Activated T-cell treated with anti-CD3 and anti-CD28 coated beads, Interleukin-2, amount 50 U/mL, for 48 hours (primary cell): ENCODE results near the gene CHSY1.
A peak's percentile ranks its signal among the peaks of the same experiment; 100 is the strongest.

Experiments used
- DNase-seq, 2 experiments: peaks; one replicate each; pipeline ENCODE4 v3.0.0-alpha.2; 2020

Gene CHSY1

DNA sequence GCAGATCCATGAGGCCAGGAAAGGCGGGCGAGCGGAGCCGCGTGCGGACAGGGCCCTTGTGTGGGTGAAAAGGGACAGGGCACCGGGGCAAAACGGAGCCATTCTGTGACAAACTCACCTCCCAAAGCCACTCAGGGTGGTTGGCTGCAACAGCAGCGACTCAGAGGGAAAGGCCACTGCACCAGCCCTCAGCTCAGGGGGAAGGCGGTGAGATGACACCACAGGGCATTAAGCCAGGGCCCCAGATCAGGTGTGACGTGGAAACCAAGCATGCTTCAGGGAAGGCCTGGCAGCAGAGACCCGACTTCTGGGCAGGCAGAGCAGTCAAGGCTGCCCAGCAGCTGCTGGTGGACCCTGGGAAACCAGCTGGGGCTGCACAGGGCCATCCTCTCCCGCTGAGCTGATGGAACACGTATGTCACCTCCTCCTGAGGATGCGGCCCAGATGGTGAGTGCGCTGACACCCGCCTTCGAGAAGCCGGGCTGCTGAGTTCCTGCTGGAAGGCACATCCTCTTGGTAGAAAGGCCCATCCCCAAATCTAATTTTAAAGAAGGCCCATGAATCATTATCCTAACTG lies 82.3 kb downstream of the CHSY1 start:
- DNase-seq: no peak

DNA sequence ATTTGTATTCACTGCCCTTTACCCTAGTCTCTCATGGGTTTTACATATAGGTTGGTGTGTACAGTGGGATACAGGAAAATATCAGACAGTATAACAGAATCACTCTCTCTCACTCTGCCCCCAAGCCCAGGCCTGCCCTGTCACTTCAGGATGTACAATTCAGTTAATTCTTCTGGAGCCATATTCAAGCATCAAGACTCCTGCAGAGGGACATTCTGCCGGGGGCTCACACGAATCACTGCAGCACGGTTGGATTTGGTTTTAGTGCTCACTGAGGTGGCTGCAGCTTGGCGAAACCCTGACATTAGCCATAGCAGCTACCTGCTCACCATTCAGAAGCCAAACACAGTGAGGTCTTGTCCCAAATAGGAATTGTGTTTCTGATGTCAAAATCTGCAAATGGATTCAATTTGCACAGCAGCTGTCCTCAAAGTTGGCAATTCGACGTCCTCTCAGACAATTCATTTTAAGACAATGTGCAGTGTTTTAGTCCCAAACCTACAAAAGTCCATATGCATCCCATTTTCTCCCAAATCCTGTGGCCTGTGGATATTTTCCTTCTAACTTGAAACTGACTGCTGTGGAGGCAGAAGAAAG lies 82.9 kb downstream of the CHSY1 start:
- DNase-seq: no peak

DNA sequence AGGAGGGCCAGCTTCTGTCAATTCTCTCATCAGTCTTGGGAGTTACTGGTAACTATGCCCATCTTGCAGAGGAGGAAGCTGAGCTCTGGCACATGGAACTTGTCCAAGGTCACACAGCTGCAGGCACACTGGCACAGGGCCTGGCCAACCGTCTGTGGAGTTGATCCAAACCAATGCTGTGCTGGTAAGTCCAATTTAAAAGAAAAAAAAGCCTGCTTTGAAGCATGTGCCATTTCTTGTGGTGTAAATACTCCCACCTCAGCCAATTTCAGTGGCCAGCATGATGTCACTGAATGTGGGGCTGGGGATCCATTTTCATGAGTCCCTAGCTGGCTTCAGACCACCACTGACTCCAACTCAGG lies 83.4 kb downstream of the CHSY1 start:
- no peak for DNase-seq

DNA sequence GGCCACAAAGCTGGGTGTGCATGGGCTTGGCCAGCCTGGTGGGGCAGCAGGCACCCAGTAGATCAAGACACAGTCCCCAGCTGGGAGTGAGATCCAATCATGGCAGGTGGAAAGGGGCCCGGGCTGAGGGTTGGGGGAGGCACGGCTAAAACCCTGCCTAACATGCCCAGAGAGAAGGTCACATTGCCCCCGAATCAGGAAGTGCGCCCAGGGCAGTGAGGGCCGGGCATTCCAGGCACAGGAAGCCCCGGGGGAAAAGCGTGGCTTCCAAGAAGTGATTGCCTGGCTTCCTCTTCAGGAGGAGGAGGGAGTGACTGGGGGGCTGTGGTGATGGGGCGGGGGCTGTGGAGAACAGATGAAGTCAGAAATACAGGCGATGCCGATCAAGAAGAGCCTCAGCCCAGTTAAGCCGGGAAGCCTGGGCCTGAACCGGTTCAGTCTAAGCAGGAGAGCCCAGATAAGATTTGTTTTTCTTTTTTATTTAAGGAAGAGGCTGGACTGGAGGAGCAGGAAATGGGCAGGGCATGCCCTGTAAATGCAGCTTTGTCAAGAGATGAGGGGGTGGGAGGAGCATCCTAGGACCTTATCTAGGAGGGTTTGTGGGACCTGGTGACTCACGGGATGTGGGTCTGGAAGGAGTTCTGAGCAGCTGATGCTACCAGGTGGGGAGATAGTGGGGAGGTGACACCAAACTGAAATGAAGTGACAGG lies 83.9 kb downstream of the CHSY1 start:
- DNase-seq: peak; percentile 75 to 80

DNA sequence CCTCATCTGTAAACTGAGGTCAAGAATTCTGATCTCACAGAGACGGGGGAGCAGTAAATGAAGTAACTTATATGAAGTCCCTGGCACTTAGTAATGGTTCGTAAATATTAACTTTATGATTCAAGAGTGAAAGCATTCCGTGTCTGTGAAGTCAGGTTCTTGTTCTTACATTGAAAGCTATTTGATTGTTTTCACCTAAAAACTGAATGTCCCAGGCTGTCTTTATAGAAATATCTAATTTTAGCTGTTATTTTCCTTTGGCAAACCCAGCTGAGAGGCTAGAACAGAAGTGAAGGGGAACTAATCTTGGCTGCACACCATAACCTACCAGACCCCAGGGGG lies 84.5 kb downstream of the CHSY1 start:
- DNase-seq: no peak

DNA sequence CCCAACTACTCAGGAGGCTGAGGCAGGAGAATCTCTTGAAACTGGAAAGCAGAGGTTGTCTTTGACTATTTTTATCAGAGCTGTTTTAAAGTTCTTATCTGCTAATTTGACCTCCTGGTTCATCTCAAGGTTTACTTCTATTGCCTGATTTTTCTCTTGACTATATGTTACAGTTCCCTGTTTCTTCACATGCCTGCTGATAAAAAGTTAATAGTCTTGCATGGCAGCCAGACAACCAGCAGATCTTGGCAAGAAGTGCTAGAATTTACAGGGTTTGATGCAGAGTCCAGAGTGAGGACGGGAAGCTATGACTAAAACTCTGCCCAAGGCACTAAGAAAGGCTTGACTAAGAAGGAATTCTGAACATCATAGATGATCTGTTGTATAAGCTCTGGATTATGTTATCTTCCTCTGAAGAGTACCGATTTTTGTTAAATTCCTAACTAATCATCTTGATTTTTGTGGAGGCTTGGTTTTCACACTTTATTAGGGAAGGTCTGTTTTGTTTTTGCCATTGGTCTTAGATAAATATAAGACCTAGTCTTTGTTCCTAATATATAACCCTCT lies 85.9 kb downstream of the CHSY1 start:
- DNase-seq: no peak

DNA sequence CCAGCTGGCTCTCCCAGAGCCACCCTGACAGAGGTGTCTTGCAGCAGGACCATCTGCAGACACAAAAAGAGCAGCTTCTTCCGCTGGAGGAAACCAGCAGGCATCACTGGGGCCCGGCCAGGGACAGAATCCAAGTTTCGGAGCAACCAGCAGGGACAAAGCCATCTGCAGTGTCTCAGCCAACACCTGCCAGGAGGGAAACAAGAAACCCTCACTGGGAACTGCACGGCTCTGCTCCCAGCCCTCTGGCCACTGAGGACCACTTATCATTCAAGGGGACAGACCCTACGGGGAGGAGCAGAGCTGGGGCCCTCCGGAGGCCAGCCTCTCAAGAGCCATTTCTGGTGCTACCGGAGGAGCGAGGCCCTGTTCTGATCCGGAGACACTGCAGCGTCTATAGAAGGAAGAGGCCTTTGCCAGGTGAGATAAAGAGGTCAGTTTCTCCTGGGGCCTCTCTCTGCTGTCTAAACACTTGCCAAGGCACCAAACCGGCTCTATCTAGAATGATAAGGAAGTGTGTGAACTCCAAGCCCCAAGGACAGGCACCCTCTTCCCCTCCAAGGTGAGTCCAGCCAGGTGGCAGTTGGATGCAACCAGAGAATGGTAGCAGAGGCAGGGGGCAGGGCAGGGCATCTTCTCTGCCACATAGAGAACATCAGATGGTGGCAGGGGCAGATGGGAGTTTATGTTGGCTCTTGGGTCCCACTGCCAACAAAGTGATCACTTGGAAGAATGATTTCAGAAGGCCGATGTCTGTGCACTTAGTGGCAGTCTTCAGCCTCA lies 89.0 kb downstream of the CHSY1 start:
- no peak for DNase-seq

DNA sequence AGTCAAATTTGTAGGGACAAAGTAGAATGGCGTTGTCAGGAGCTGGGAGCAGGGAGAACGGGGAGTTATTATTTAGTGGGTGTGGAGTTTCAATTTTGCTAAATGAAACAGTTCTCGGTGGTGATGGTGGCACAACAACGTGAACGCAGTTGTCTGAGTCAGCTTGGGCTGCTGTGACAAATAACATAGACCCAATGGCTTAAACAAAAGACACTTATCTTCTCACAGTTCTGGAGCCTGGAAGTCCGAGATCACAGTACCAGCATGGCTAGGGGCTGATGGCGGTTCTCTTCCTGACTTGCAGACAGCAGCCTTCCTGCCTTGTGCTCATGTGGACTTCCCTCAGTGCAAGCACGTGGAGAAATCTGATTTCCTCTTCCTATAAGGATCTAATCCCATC lies 90.2 kb downstream of the CHSY1 start:
- peak; percentile 61 to 67 for DNase-seq

DNA sequence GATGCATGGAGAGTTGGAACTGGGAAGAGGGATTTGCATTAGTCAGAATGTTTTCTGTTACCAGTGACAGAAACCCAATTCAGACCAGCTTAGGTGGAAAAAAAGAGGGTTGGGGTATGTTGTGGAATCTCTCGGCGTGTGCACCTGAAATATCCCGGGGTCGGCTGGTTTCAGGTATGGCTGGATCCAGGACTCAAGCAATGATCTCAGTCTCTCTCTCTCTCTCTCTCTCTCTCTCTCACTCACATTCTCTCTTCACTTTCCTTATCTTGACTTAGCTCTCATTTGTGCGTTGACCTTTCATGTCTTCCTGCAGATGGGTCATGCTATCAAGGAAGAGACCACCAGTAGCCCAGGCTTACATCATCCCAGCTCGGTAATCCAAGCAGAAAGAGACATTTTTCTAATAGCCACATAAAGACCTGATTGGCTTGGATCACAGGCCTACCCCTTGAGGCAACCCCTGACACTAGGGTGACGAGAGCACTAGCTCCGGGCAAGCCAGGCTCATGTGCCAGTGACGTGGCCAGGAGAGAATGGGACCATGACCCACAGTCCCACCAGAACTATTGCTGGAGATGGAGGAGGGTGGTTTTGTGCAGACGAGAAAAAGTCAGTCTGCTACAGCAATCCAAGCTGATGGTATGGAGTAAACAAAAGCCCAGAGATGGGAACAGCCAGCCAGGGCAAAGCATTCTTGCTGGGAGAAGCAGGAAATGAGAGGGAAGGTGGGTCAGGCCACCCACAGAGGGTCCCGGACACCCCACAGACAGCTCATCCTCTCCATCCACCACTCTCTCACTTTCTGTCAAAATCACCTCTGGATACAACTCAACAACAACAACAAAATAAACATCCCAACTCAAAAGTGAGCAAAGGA lies 91.7 kb downstream of the CHSY1 start:
- DNase-seq: no peak

DNA sequence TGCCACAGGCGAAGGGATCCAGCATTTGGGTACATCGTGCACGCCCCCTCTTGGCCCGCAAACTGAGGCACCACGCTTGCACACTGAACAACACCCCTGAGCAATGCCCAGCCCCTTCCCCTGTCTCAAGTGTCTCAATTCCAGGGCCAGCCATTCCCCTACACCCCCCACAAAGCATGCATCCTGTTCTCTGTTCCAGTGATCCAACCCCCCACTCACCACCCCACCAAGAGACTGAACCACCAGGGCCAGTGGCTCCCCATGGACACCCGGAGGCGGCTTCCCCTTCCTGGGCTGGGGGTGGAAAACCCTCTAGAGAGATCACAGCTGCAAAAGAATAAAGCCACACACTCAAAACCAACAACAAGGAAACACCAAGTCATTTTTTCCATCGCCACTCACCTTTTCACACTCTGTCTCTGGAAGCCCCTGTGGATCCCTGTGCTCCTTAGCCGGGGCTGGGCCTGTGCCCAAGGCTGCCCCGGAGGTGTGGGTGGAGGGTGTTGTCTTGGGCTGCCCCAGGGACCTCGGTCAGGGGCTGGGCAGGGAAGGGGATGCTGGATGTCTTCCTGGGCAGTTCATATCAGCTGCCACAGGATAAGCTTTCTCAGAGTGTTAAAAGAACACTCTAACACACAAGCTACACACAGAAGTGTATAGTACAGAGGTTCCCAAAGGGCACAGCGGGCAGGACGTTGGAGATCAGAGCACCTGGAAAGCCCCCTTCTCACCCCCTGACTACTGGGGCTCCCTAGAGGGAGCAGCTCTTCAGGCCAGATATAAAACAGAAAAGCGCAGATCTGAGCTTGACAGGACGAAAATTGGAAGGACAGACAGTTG lies 92.5 kb downstream of the CHSY1 start:
- peak; percentile 60 to 61 for DNase-seq

DNA sequence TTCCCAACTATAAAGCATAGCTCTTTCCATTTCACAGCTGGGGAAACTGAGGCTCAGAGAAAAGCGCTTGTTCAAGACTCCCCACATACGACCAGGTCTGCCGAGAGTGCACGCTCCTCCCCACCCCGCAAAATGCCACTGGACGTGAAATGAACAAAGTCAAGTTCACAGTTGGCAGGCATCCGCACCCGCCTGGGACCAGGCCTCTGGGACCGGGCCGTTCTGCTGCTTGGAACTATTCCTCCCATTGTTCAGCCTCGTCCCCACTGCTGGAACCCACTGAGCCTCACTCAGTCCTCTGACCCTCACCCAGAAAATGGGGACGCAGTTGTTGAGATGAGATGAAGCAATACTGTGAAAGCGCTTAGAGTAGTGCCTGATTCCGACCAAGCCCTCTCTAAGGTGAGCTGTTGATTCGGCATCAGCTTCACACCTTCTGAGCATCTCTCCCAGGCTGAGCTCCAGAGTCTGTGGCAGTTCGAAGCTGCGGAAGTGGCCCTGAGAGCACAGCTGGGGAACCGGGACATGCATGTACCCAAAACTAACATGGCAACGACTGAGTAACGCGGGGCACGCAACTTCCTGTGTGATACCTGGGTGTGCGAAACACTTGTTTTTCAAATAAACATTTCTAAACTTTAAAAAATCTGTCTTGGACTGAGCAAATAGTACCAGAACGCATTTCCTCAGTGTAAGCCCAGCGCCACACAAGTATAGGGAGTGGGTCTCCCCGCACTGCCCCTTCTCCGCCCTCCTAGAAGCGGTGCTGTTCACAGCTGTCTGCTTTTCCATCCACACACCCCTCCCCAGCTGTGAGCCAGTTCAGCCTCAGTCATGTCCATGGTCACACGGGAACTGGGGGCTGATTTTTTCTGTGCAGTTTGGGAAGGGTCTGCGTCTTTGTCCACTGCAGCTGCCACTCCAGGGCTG lies 93.4 kb downstream of the CHSY1 start:
- no peak for DNase-seq

DNA sequence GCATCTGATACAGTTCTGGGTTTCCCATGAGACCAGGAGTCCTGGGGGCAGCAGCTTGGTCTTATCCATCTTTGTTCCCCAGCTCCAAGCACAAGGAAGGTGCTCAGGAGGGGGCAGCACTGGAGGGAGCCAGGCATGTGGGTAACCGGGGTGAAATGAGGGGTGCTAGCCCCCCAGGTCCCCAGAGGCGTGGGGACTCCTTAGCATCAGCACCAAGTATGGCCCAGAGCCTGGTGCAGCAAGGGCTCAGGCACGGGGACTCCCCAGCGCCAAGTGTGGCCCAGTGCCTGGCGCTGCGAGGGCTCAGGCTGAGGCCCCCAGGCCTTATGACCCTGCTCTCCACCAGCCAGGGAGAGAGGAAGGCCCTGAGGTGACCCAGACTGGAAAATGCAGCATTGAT lies 94.1 kb downstream of the CHSY1 start:
- no peak for DNase-seq

DNA sequence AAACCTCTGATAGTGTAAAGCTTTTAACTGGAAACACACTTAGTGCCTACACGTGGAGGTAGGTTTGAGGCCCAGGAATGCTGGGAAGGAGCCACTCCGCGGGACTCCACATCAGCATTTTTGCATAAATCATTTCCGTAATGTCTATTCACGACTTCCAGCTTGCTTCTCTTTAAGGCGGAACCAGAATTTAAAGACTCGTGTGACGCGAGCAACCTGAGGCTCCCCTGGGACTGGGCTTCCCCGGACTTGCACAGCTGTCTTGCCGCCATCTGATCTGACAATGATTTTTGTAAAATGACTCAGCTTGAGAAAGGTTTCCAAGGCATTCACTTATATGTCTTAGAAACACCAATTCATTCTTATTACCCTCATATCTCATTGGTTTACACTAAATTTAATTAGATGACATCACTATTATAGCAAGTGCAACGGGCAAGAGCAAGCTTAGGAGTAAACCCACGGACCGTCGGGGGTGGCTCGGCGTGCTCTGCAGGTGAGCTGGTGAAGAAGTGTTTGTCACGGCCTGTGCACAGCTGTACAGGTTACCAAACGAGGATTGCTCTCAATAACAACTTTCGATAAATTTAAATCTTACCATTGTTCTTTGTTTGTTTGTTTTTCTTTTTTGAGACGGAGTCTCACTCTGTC lies 95.2 kb downstream of the CHSY1 start:
- DNase-seq: no peak

DNA sequence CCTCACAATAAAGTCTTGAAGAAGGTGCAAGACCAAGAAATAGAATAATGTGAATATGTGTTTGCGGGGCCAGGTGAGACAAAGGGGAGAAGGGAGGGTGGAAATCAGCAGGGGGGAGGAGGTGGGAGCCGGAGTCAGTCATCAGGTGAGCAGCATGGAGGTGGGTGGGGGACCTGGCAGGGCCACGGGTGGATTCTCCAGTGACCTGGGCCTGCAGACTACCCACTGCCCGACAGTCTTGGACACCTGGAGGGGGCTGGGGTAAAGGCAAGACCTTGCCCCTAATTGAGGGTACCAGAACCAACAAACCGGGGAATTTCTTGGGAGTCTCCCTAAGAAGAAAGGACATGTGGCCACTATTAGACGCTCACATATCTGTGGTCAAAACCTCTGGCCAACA lies 95.8 kb downstream of the CHSY1 start:
- no peak for DNase-seq

DNA sequence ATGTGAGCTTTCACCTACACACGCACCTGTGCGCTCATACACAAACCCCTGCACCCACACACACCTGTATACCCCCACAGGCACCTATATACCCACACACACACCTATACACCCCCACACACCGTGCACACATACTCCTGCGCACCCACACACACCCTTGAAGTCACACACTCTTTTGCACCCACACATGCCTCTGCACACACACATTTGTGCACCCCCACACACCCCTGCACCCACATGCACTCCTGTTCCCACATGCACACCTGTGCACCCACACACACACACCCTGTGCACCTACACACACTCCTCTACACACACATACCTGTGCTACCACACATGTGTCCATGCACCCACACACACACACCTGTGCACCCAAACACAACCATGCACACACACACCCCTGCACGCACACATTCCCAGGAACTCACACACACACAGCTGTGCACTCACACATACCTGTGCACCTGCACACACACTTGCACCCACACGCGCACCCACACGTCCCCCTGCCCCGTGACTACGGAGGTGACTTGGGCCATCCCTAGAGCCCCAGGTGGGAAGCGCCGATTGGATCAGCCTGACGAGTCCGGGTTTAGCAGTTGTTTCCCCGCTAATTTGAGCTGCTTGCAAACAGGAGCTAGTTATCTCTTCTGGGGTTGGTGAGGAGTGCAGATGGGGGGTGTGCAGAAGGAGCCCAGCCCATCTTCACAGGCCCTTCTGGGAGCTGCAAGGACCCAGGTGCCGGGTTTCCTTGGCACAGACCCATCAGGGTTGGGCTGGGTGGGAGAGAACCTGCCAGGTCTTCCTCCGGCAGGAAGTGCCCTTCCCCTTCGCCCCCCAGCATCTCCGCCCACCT lies 97.8 kb downstream of the CHSY1 start:
- no peak for DNase-seq

DNA sequence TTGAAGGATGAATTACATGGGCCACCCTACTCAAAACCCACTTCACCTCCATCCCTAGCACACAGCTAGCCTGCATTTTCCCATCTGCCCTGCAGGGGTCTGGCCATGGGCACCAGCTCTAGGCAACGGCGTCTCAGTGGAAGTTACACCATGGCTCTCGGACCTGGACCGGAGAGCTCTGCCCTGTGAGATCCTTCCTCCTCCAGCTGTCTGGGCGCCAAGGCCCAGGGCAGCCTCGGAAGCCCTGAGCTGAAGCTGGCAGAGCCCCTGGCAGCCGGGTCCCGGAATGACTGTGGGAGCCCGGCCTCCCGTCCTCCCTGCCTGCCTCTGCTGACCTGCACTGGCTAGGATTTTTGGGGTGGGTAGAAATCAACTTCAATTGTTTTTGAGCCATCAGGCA lies 98.9 kb downstream of the CHSY1 start:
- peak in 1 of 2 experiments; percentile 38 for DNase-seq

DNA sequence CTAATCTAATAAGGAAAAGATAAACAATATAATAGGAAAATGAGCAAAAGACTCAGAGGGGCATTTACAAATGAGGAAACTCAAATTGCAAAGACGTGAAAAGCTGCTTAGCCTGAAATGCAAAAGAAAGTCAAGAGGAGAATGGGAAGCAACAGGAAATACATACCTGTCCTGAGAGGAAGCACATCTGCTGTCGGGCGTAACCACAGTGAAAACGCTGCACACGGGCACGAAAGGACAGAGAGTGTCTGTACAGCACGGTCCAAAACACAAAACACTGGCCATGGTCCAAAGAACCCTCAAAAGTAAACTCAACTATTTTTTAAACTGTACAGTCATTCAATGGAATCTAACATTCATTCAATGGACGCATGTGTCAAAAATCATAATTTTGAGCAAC lies 100.6 kb downstream of the CHSY1 start:
- DNase-seq: no peak

DNA sequence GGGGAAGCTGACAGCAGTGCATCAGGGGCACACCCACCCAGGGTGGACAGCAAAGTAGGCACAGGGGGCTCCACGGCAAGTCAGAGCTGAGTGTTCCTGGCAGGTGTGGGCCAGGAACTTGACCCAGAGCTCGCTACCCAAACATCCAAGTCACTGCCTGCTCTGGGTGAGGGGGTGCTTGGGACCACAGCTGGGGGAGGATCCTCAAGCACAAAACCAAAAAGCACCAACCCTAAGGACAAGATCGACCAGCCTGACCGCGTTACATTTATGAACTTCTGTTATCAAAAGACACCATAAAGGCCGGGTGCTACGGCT lies 101.2 kb downstream of the CHSY1 start:
- DNase-seq: no peak
